Uterus (tissue), 4 donors: ENCODE data around the gene CAPZA1. TPM values are rescaled to one million over a fixed set of nuclear protein-coding genes. Genes with fewer than 3 reads are reported as not detected.
A peak's percentile ranks its signal among the peaks of the same experiment; 100 is the strongest.

ENCODE experiments used
- DNase-seq, 2 donors: peaks; one replicate each; pipeline ENCODE4 v3.0.0-alpha.2; 2019 to 2020
- H3K27ac ChIP-seq, 2 donors: fragments of 200-600 bp; sonication (generic); 1 replicate in 1 of 2; 2 replicates in 1 of 2; pipeline ENCODE4 v1.5.1; 2016 to 2018
- H3K27me3 ChIP-seq, 2 donors: fragments of 200-600 bp; sonication (generic); one replicate each; pipeline ENCODE4 v1.5.1; 2018 to 2019; ENCODE audit warnings: control low read depth in 1 of 2
- H3K36me3 ChIP-seq, 2 donors: fragments of 200-600 bp; sonication (generic); one replicate each; pipeline ENCODE4 v1.5.1; 2019; ENCODE audit warnings: control low read depth in 1 of 2
- H3K4me1 ChIP-seq, 2 donors: fragments of 200-600 bp; sonication (generic); one replicate each; pipeline ENCODE4 v1.5.1; 2018 to 2019; ENCODE audit warnings: control low read depth in 1 of 2
- H3K4me3 ChIP-seq, 2 donors: fragments of 200-600 bp; sonication (generic); 1 replicate in 1 of 2; 2 replicates in 1 of 2; pipeline ENCODE4 v1.5.1; 2018 to 2019; ENCODE audit warnings: mild to moderate bottlenecking in 1 of 2
- H3K9me3 ChIP-seq, 2 donors: fragments of 200-600 bp; sonication (generic); one replicate each; pipeline ENCODE4 v1.5.1; 2019; ENCODE audit warnings: control low read depth in 1 of 2
- CTCF ChIP-seq, 4 experiments: fragments of 200-600 bp in 2 of 4; fragments of 450-650 bp in 2 of 4; sonication (generic) in 2 of 4; IDR thresholded peaks; one replicate each; pipeline ENCODE4 v1.5.1; 2016 to 2019; ENCODE audit warnings: antibody characterized with exemption in 4 of 4, mild to moderate bottlenecking in 2 of 4, moderate library complexity in 1 of 4
- POLR2A ChIP-seq, 2 donors: fragments of 450-650 bp; IDR thresholded peaks; one replicate each; pipeline ENCODE4 v1.6.1; 2016; ENCODE audit warnings: antibody characterized with exemption in 2 of 2, mild to moderate bottlenecking in 1 of 2, moderate library complexity in 1 of 2
- intact Hi-C: fragments of 100-400 bp; cut with DNase I; formaldehyde crosslinking; loops from one replicate; pipeline ENCODE4 v1.15.1; 2023; ENCODE audit warnings: low total_unique reads
- total RNA-seq, 4 donors: library from RNA; depleted of rRNA in 3 of 4; stranded (reverse); fragments of >200 nt in 3 of 4; gene quantifications; one replicate each; pipeline versions ENCODE4 v1.1.0 to v1.2.4, GENCODE V29; 2014 to 2023
- donor health status: DM: yes; HTN: yes; CAD: no.

The CAPZA1 gene
- total RNA-seq, 4 donors from 2014 or later = 60.6 to 503 (median 151) TPM

GRCh38 chr1:112715264-112716053 is 95.8 kb downstream of the CAPZA1 start, which contains the start of gene PPM1J:
TSS of gene PPM1J (minus strand) at chr1:112715332. CDS start at chr1:112715301, 31 bp downstream.
- Histone ChIP-seq H3K27me3 (no peaks in the 10 kb centered on the region), H3K9me3 (no peaks in the 10 kb centered on the region), H3K27ac (peak within 1 kb of the TSS; percentile 77 to 79), H3K4me1 (peaks cover 0 to 13% of the 10 kb centered on the region in 2 donors), H3K36me3 (no peaks in the 10 kb centered on the region), H3K4me3 (peak within 1 kb of the TSS; percentile 39 to 70)
- intact Hi-C loops = loop anchor here (5.0 to 10.0 kb wide), 2 partner anchors 242 to 251 kb away; partner anchors contain the start of gene SLC16A1
- DNase-seq = peak; percentile 98
- TF ChIP-seq POLR2A (IDR thresholded peaks at IDR 0.05) (peak; percentile 26 to 71), CTCF (IDR thresholded peaks at IDR 0.05) (no peak)

- peak; percentile 90 to 96 (median 96) for TF ChIP-seq CTCF (IDR thresholded peaks at IDR 0.05)
- no peak for TF ChIP-seq POLR2A (IDR thresholded peaks at IDR 0.05)
- DNase-seq = peak; percentile 88 to 89
- peaks cover 0 to 13% of the 10 kb centered on the region in 2 donors for H3K4me1 ChIP-seq
- H3K4me3 ChIP-seq = peak overlapping the region; percentile 39 to 70
- H3K36me3 ChIP-seq = no peaks in the 10 kb centered on the region
- H3K27ac ChIP-seq = peak overlapping the region; percentile 77 to 79
- H3K9me3 ChIP-seq = no peaks in the 10 kb centered on the region
- no peaks in the 10 kb centered on the region for H3K27me3 ChIP-seq
- intact Hi-C loops = loop anchor here (5.0 to 10.0 kb wide), 2 partner anchors 241 to 251 kb away; partner anchors contain the start of gene SLC16A1
Measured at GRCh38 chr1:112716133-112716720, 96.6 kb downstream of the CAPZA1 start.

GRCh38 chr1:112717263-112717873 is 97.7 kb downstream of the CAPZA1 start:
- H3K27ac ChIP-seq = no peak overlapping the region
- H3K36me3 ChIP-seq = no peaks in the 10 kb centered on the region
- H3K27me3 ChIP-seq = no peaks in the 10 kb centered on the region
- no peak overlapping the region for H3K4me3 ChIP-seq
- TF ChIP-seq POLR2A (IDR thresholded peaks at IDR 0.05) = no peak
- no peak for TF ChIP-seq CTCF (IDR thresholded peaks at IDR 0.05)
- H3K4me1 ChIP-seq = peaks cover 0 to 13% of the 10 kb centered on the region in 2 donors
- no peak for DNase-seq
- intact Hi-C loops = loop anchor here (5.0 to 10.0 kb wide), 2 partner anchors 240 to 253 kb away; partner anchors contain the start of gene SLC16A1
- no peaks in the 10 kb centered on the region for H3K9me3 ChIP-seq

GRCh38 chr1:112718691-112719418 is 99.2 kb downstream of the CAPZA1 start:
- TF ChIP-seq CTCF (IDR thresholded peaks at IDR 0.05) (peak; percentile 75 to 93 (median 82)), POLR2A (IDR thresholded peaks at IDR 0.05) (no peak)
- Histone ChIP-seq H3K9me3 (no peaks in the 10 kb centered on the region), H3K27me3 (no peaks in the 10 kb centered on the region), H3K27ac (no peak overlapping the region), H3K4me1 (peaks cover 0 to 19% of the 10 kb centered on the region in 2 donors), H3K4me3 (peak overlapping the region in 1 of 2 donors; percentile 12), H3K36me3 (no peaks in the 10 kb centered on the region)
- DNase-seq = peak; percentile 68 to 78
- intact Hi-C loops = loop anchor here (5.0 to 10.0 kb wide), 2 partner anchors 238 to 254 kb away; partner anchors contain the start of gene SLC16A1
